HEK293 (cell line): ENCODE measurements around the gene KCNMB1.

Source experiments
- CTCF ChIA-PET: fragments of 350-600 bp; formaldehyde crosslinking; extraction: SDS; loops from one replicate; lab custom pipeline; 2021; ENCODE audit warnings: antibody characterized with exemption; lab: Yijun Ruan, JAX
- POLR2A ChIA-PET: fragments of 300-600 bp; formaldehyde crosslinking; extraction: SDS; loops from one replicate; lab custom pipeline; 2020; ENCODE audit warnings: antibody characterized with exemption, inconsistent platforms; lab: Yijun Ruan, JAX
- H3K27ac ChIP-seq: fragments of 200-500 bp; sonication (Bioruptor generic); 2 replicates; pipeline ENCODE4 v1.5.1; 2014; ENCODE audit warnings: low read depth, low read length, control low read depth, inconsistent platforms; ENCODE audit errors: extremely low read depth
- H3K36me3 ChIP-seq, 2 experiments: fragments of 200-500 bp in 1 of 2; sonication (Bioruptor generic) in 1 of 2; 1 replicate in 1 of 2; 2 replicates in 1 of 2; pipeline ENCODE4 v1.5.1; 2014 to 2017; ENCODE audit warnings: inconsistent platforms in 2 of 2, low read length in 2 of 2; ENCODE audit not compliant: control insufficient read depth in 2 of 2, insufficient read depth in 1 of 2
- H3K4me1 ChIP-seq: fragments of 200-500 bp; sonication (Bioruptor generic); 2 replicates; pipeline ENCODE4 v1.5.1; 2014; ENCODE audit warnings: mild to moderate bottlenecking, low read length, inconsistent platforms; ENCODE audit not compliant: control insufficient read depth, insufficient read depth
- H3K4me3 ChIP-seq: 2 replicates; pipeline ENCODE4 v1.5.1; 2011; ENCODE audit warnings: low read depth, mild to moderate bottlenecking, control low read depth, low read length, moderate library complexity
- H3K9me3 ChIP-seq: fragments of 200-500 bp; sonication (Bioruptor generic); 2 replicates; pipeline ENCODE4 v1.5.1; 2014; ENCODE audit warnings: low read depth, low read length, inconsistent platforms; ENCODE audit not compliant: control insufficient read depth, insufficient read depth
- FEZF1 ChIP-seq: fragments of 450-650 bp; formaldehyde crosslinking; IDR thresholded peaks from 2 replicates; pipeline ENCODE4 v1.5.1; 2016; ENCODE audit warnings: missing biosample characterization, missing genetic modification characterization
- GLI4 ChIP-seq: fragments of 450-650 bp; formaldehyde crosslinking; IDR thresholded peaks from 2 replicates; pipeline ENCODE4 v1.5.1; 2016; ENCODE audit warnings: missing biosample characterization, missing genetic modification characterization
- GLIS1 ChIP-seq: fragments of 450-650 bp; formaldehyde crosslinking; IDR thresholded peaks from 2 replicates; pipeline ENCODE4 v1.5.1; 2016; ENCODE audit warnings: missing biosample characterization, missing genetic modification characterization
- GLIS2 ChIP-seq: fragments of 450-650 bp; formaldehyde crosslinking; IDR thresholded peaks from 2 replicates; pipeline ENCODE4 v1.5.1; 2016; ENCODE audit warnings: missing biosample characterization, missing genetic modification characterization
- MZF1 ChIP-seq: fragments of 450-650 bp; formaldehyde crosslinking; IDR thresholded peaks from 2 replicates; pipeline ENCODE4 v1.5.1; 2017; ENCODE audit warnings: missing biosample characterization, missing genetic modification characterization, borderline replicate concordance
- OSR2 ChIP-seq: fragments of 450-650 bp; formaldehyde crosslinking; IDR thresholded peaks from 2 replicates; pipeline ENCODE4 v1.5.1; 2016; ENCODE audit warnings: missing biosample characterization, missing genetic modification characterization
- SP3 ChIP-seq: fragments of 450-650 bp; formaldehyde crosslinking; IDR thresholded peaks from 2 replicates; pipeline ENCODE4 v1.5.1; 2016; ENCODE audit warnings: missing biosample characterization, missing genetic modification characterization
- TRIM28 ChIP-seq: IDR thresholded peaks from 2 replicates; pipeline ENCODE4 v1.6.1; 2011; ENCODE audit warnings: low read length, control low read depth, borderline replicate concordance
- ZBTB44 ChIP-seq: fragments of 450-650 bp; IDR thresholded peaks from 2 replicates; pipeline ENCODE4 v1.5.1; 2018; ENCODE audit warnings: missing biosample characterization, mild to moderate bottlenecking, missing genetic modification characterization
- ZBTB49 ChIP-seq: fragments of 450-650 bp; formaldehyde crosslinking; IDR thresholded peaks from 2 replicates; pipeline ENCODE4 v1.5.1; 2016; ENCODE audit warnings: missing biosample characterization, missing genetic modification characterization, low read depth
- ZNF132 ChIP-seq: fragments of 450-650 bp; formaldehyde crosslinking; IDR thresholded peaks from 2 replicates; pipeline ENCODE4 v1.5.1; 2017; ENCODE audit warnings: missing biosample characterization, missing genetic modification characterization, borderline replicate concordance
- ZNF169 ChIP-seq: fragments of 450-650 bp; formaldehyde crosslinking; IDR thresholded peaks from 2 replicates; pipeline ENCODE4 v1.5.1; 2016; ENCODE audit warnings: missing biosample characterization, missing genetic modification characterization
- ZNF19 ChIP-seq: fragments of 450-650 bp; formaldehyde crosslinking; IDR thresholded peaks from 2 replicates; pipeline ENCODE4; 2016; ENCODE audit warnings: missing biosample characterization, missing genetic modification characterization, low read depth
- ZNF211 ChIP-seq: fragments of 450-650 bp; formaldehyde crosslinking; IDR thresholded peaks from 2 replicates; pipeline ENCODE4 v1.5.1; 2016; ENCODE audit warnings: low read depth, missing biosample characterization, missing genetic modification characterization
- ZNF266 ChIP-seq: fragments of 450-650 bp; formaldehyde crosslinking; IDR thresholded peaks from 2 replicates; pipeline ENCODE4 v1.5.1; 2016; ENCODE audit warnings: missing biosample characterization, missing genetic modification characterization, low read depth
- ZNF292 ChIP-seq: fragments of 450-650 bp; formaldehyde crosslinking; IDR thresholded peaks from 2 replicates; pipeline ENCODE4 v1.5.1; 2016; ENCODE audit warnings: low read depth, missing biosample characterization, missing genetic modification characterization, borderline replicate concordance
- ZNF324 ChIP-seq: fragments of 450-650 bp; formaldehyde crosslinking; IDR thresholded peaks from 2 replicates; pipeline ENCODE4 v1.5.1; 2016; ENCODE audit warnings: missing biosample characterization, missing genetic modification characterization
- ZNF335 ChIP-seq: fragments of 450-650 bp; formaldehyde crosslinking; conservative IDR thresholded peaks from 2 replicates; pipeline ENCODE4 v1.5.1; 2016; ENCODE audit warnings: missing biosample characterization, missing genetic modification characterization
- ZNF426 ChIP-seq: fragments of 450-650 bp; formaldehyde crosslinking; IDR thresholded peaks from 2 replicates; pipeline ENCODE4 v1.5.1; 2017; ENCODE audit warnings: missing biosample characterization, missing genetic modification characterization, mild to moderate bottlenecking, inconsistent platforms, moderate library complexity
- ZNF571 ChIP-seq: fragments of 450-650 bp; formaldehyde crosslinking; IDR thresholded peaks from 2 replicates; pipeline ENCODE4 v1.5.0; 2017; ENCODE audit warnings: missing biosample characterization, missing genetic modification characterization
- ZNF843 ChIP-seq: fragments of 450-650 bp; formaldehyde crosslinking; IDR thresholded peaks from 2 replicates; pipeline ENCODE4 v1.5.1; 2016; ENCODE audit warnings: missing biosample characterization, missing genetic modification characterization
- TF ChIP-seq, protein P1 (sequence below): fragments of 450-650 bp; formaldehyde crosslinking; IDR thresholded peaks from 2 replicates; pipeline ENCODE4 v1.5.1; 2017; ENCODE audit warnings: missing biosample characterization, missing genetic modification characterization
- TF ChIP-seq, protein P2 (sequence below): fragments of 450-650 bp; formaldehyde crosslinking; conservative IDR thresholded peaks from 2 replicates; pipeline ENCODE4 v1.5.1; 2016; ENCODE audit warnings: low read depth, missing biosample characterization, missing genetic modification characterization
- TF ChIP-seq, protein P3 (sequence below): fragments of 450-650 bp; formaldehyde crosslinking; IDR thresholded peaks from 2 replicates; pipeline ENCODE4; 2016; ENCODE audit warnings: missing biosample characterization, missing genetic modification characterization

The KCNMB1 gene

DNA sequence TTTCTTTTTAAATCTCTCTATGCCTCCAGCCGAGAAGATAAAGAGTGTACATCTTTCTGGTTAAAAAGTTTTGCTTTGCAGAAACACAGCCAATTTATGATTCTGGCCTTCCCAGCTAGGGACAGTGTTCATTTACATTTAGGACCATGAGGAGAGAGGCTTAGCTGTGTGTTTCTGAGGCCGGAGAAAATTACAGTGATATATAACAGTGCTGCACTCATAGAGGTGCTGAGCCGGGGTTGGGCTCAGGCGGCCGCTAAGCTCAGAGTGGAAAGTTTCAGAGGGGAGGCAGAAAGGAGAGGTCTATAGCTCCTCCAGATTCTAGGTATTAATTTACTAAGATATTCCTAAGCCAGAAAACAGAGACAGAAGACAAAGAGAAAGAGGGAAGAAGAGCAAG is 54.5 kb downstream of the KCNMB1 start:
- H3K4me3 ChIP-seq: no peak overlapping the region
- no peak overlapping the region for H3K27ac ChIP-seq
- H3K9me3 ChIP-seq: no peaks in the 10 kb centered on the region
- CTCF ChIA-PET: interaction anchor here (0.6 to 1.4 kb wide), 3 partner anchors 14 to 100 kb away, joined by 3 to 7 read pairs (median 3); no protein-coding TSS in a partner anchor
- TF ChIP-seq ZNF426 (tag by site-specific recombination) (no peak), ZNF169 (no peak), TRIM28 (no peak)
- peaks cover 5% of the 10 kb centered on the region for H3K4me1 ChIP-seq
- POLR2A ChIA-PET: no interaction called here
- H3K36me3 ChIP-seq: no peaks in the 10 kb centered on the region

DNA sequence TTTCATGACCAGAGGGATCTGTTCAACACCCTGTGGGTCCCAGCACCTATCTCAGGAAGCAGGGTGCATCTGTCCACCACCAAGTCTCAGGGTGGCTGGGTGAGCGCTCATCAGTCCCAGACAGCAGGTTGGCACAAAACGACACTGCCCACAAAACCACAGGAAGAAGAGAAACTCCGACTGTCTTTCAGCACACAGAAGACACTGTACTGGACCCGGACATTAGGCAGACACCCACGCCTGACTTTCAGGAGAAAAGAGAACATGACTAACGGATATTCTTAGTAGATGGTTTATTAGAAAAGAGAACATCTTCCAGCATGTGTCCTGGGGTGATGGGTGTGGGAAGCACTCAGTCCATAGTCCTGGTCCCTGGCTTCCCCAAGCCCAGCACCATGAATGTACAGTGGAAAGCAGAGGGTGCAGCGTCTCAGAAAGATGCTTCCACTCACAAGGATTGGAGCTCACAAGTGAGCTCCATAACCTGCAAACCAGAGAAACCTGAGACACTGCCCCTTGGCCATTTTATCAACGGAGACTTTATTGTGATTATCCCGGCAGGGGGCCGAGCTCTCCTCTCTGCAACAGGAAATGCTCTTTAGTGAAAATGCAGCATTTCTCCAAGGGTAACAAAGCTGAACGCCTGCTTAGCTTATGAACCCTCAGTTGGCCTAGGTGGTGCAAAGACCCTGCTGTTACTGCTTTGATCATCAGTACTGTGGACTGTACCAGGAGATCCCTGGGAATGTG is 55.8 kb downstream of the KCNMB1 start:
- CTCF ChIA-PET: interaction anchor here (0.5 to 1.4 kb wide), 4 partner anchors 15 to 841 kb away, joined by 3 to 7 read pairs (median 4); no protein-coding TSS in a partner anchor
- Histone ChIP-seq H3K4me1 (peaks cover 5% of the 10 kb centered on the region), H3K4me3 (no peak overlapping the region), H3K9me3 (no peaks in the 10 kb centered on the region), H3K36me3 (no peaks in the 10 kb centered on the region), H3K27ac (no peak overlapping the region)
- POLR2A ChIA-PET: no interaction called here
- TF ChIP-seq, protein P1, sequence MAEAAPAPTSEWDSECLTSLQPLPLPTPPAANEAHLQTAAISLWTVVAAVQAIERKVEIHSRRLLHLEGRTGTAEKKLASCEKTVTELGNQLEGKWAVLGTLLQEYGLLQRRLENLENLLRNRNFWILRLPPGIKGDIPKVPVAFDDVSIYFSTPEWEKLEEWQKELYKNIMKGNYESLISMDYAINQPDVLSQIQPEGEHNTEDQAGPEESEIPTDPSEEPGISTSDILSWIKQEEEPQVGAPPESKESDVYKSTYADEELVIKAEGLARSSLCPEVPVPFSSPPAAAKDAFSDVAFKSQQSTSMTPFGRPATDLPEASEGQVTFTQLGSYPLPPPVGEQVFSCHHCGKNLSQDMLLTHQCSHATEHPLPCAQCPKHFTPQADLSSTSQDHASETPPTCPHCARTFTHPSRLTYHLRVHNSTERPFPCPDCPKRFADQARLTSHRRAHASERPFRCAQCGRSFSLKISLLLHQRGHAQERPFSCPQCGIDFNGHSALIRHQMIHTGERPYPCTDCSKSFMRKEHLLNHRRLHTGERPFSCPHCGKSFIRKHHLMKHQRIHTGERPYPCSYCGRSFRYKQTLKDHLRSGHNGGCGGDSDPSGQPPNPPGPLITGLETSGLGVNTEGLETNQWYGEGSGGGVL (tag by site-specific recombination): no peak
- TF ChIP-seq GLIS1 (tag by site-specific recombination): peak; percentile 86
- no peak for TF ChIP-seq SP3 (tag by site-specific recombination)
- TF ChIP-seq ZNF324: no peak
- TF ChIP-seq OSR2 (tag by site-specific recombination): no peak
- no peak for TF ChIP-seq ZNF19 (tag by site-specific recombination)
- no peak for TF ChIP-seq ZNF132 (tag by site-specific recombination)
- TF ChIP-seq ZBTB44: peak; percentile 75
- no peak for TF ChIP-seq GLI4 (tag by site-specific recombination)
- no peak for TF ChIP-seq ZBTB49 (tag by site-specific recombination)
- TF ChIP-seq, protein P2, sequence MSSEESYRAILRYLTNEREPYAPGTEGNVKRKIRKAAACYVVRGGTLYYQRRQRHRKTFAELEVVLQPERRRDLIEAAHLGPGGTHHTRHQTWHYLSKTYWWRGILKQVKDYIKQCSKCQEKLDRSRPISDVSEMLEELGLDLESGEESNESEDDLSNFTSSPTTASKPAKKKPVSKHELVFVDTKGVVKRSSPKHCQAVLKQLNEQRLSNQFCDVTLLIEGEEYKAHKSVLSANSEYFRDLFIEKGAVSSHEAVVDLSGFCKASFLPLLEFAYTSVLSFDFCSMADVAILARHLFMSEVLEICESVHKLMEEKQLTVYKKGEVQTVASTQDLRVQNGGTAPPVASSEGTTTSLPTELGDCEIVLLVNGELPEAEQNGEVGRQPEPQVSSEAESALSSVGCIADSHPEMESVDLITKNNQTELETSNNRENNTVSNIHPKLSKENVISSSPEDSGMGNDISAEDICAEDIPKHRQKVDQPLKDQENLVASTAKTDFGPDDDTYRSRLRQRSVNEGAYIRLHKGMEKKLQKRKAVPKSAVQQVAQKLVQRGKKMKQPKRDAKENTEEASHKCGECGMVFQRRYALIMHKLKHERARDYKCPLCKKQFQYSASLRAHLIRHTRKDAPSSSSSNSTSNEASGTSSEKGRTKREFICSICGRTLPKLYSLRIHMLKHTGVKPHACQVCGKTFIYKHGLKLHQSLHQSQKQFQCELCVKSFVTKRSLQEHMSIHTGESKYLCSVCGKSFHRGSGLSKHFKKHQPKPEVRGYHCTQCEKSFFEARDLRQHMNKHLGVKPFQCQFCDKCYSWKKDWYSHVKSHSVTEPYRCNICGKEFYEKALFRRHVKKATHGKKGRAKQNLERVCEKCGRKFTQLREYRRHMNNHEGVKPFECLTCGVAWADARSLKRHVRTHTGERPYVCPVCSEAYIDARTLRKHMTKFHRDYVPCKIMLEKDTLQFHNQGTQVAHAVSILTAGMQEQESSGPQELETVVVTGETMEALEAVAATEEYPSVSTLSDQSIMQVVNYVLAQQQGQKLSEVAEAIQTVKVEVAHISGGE (tag by site-specific recombination): no peak
- 0 out of 2 replicates have a peak, but pooled peaks have one; percentile 7 for TF ChIP-seq ZNF335 (tag by site-specific recombination)
- TF ChIP-seq ZNF843 (tag by site-specific recombination): no peak
- no peak for TF ChIP-seq MZF1 (tag by site-specific recombination)
- TF ChIP-seq ZNF571 (tag by site-specific recombination): no peak
- TF ChIP-seq ZNF292 (tag by site-specific recombination): no peak
- peak; percentile 76 for TF ChIP-seq FEZF1
- TF ChIP-seq, protein P3, sequence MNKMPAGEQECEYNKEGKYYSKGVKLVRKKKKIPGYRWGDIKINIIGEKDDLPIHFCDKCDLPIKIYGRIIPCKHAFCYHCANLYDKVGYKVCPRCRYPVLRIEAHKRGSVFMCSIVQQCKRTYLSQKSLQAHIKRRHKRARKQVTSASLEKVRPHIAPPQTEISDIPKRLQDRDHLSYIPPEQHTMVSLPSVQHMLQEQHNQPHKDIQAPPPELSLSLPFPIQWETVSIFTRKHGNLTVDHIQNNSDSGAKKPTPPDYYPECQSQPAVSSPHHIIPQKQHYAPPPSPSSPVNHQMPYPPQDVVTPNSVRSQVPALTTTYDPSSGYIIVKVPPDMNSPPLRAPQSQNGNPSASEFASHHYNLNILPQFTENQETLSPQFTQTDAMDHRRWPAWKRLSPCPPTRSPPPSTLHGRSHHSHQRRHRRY: no peak
- no peak for TF ChIP-seq GLIS2 (tag by site-specific recombination)
- peak; percentile 55; the same call in 1 of the 2 replicates for TF ChIP-seq TRIM28
- no peak for TF ChIP-seq ZNF266
- TF ChIP-seq ZNF211 (tag by site-specific recombination): no peak
